ENCODE measurements around the gene IL1RAPL2.

DNA sequence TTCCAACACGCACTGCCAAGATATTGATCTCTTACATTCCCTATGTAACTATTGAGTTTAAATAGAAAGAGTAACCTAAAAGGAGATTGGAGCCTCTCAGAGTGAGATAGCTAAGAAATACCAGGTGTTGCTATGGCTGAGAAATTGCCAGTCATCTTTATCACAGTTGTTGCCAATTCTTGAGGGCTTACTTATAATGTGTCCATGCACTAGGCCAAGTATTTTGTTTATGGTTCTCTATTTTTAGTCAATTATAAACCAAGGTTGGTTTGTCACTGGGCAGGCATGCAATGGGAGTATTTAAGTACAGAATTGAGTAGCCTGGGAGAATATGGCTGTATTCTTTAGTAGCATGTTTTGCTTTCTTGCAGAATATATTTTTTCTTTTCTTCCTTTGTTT is 452.9 kb downstream of the IL1RAPL2 start:
- TF ChIP-seq, protein P1, sequence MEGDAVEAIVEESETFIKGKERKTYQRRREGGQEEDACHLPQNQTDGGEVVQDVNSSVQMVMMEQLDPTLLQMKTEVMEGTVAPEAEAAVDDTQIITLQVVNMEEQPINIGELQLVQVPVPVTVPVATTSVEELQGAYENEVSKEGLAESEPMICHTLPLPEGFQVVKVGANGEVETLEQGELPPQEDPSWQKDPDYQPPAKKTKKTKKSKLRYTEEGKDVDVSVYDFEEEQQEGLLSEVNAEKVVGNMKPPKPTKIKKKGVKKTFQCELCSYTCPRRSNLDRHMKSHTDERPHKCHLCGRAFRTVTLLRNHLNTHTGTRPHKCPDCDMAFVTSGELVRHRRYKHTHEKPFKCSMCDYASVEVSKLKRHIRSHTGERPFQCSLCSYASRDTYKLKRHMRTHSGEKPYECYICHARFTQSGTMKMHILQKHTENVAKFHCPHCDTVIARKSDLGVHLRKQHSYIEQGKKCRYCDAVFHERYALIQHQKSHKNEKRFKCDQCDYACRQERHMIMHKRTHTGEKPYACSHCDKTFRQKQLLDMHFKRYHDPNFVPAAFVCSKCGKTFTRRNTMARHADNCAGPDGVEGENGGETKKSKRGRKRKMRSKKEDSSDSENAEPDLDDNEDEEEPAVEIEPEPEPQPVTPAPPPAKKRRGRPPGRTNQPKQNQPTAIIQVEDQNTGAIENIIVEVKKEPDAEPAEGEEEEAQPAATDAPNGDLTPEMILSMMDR (IDR thresholded peaks at IDR 0.05; ENCODE audit: low read depth, low read length, poor library complexity, severe bottlenecking), result no peak
- no peak for TF ChIP-seq EZH2phosphoT487 (IDR thresholded peaks at IDR 0.05; ENCODE audit: borderline replicate concordance, low read length)

Data from DOHH2 (cell line).